GM12873 (cell line): ENCODE results near the gene CALR.

Experiments
- CTCF ChIP-seq: IDR thresholded peaks from 2 replicates; pipeline ENCODE4 v1.5.1; 2012; ENCODE audit warnings: low read depth, mild to moderate bottlenecking, moderate library complexity, low read length, control low read depth; ENCODE audit not compliant: insufficient read depth; ENCODE audit errors: missing control alignments

Gene CALR

GRCh38 chr19:12953138-12953798 is 14.9 kb downstream of the CALR start:
- TF ChIP-seq CTCF: no peak

- no peak for TF ChIP-seq CTCF
Observed at GRCh38 chr19:12953799-12954611, 15.6 kb downstream of the CALR start.

GRCh38 chr19:12954612-12954962 is 16.2 kb downstream of the CALR start:
- no peak for TF ChIP-seq CTCF

- no peak for TF ChIP-seq CTCF
Observed at GRCh38 chr19:12955996-12956395, 17.6 kb downstream of the CALR start.

- no peak for TF ChIP-seq CTCF
Observed at GRCh38 chr19:12956446-12957388, 18.3 kb downstream of the CALR start, which contains the start of gene GADD45GIP1. Gene GADD45GIP1 (minus strand): TSS chr19:12957223. CDS start chr19:12957212, 11 bp downstream.

- TF ChIP-seq CTCF: no peak
Observed at GRCh38 chr19:12959481-12959880, 21.1 kb downstream of the CALR start.
